Gastroesophageal sphincter (tissue), 4 donors: ENCODE measurements around the gene PDX1. TPM values are rescaled to one million over a fixed set of nuclear protein-coding genes. Genes with fewer than 3 reads are reported as not detected.

Source experiments
- ATAC-seq: fragments of 150-250 bp; one replicate; pipeline ENCODE4 v1.9.1; 2016; ENCODE audit warnings: mild to moderate bottlenecking, moderate library complexity
- H3K27ac ChIP-seq, 4 donors: fragments of 200-600 bp; sonication (generic) in 3 of 4; 1 replicate in 3 of 4; 2 replicates in 1 of 4; pipeline ENCODE4 v1.5.1; 2016 to 2019
- H3K27me3 ChIP-seq: fragments of 200-600 bp; sonication (generic); one replicate; pipeline ENCODE4 v1.5.1; 2019
- H3K36me3 ChIP-seq, 2 donors: fragments of 200-600 bp; sonication (generic); one replicate each; pipeline ENCODE4 v1.5.1; 2019; ENCODE audit warnings: control low read depth in 1 of 2
- H3K4me1 ChIP-seq, 3 donors: fragments of 200-600 bp; sonication (generic); 1 replicate in 2 of 3; 2 replicates in 1 of 3; pipeline ENCODE4 v1.5.1; 2016 to 2019; ENCODE audit warnings: control low read depth in 2 of 3
- H3K4me3 ChIP-seq, 2 donors: fragments of 200-600 bp; sonication (generic); one replicate each; pipeline ENCODE4 v1.5.1; 2019; ENCODE audit warnings: mild to moderate bottlenecking in 1 of 2, moderate library complexity in 1 of 2
- H3K9me3 ChIP-seq, 3 donors: fragments of 200-600 bp; sonication (generic); one replicate each; pipeline ENCODE4 v1.5.1; 2017 to 2019; ENCODE audit warnings: control low read depth in 2 of 3
- CTCF ChIP-seq, 4 experiments: fragments of 200-600 bp in 2 of 4; fragments of 450-650 bp in 2 of 4; sonication (generic) in 1 of 4; IDR thresholded peaks; one replicate each; pipeline ENCODE4 v1.5.1; 2017 to 2019; ENCODE audit warnings: antibody characterized with exemption in 4 of 4, mild to moderate bottlenecking in 2 of 4, moderate library complexity in 2 of 4
- EP300 ChIP-seq: sonication (generic); formaldehyde crosslinking; IDR thresholded peaks from one replicate; pipeline ENCODE4 v1.6.1; 2017; ENCODE audit warnings: antibody characterized with exemption, mild to moderate bottlenecking
- POLR2A ChIP-seq, 2 donors: fragments of 450-650 bp; IDR thresholded peaks; one replicate each; pipeline ENCODE4 v1.6.1; 2017; ENCODE audit warnings: antibody characterized with exemption in 2 of 2, mild to moderate bottlenecking in 2 of 2, moderate library complexity in 1 of 2
- POLR2AphosphoS5 ChIP-seq: sonication (generic); formaldehyde crosslinking; IDR thresholded peaks from one replicate; pipeline ENCODE4 v1.6.1; 2017; ENCODE audit warnings: antibody characterized with exemption
- WGBS, 2 donors: methylation state at CpG; one replicate each; pipeline ENCODE4 v1.1.5; 2018; ENCODE audit warnings: low coverage in 1 of 2; 5-methylcytosine and 5-hydroxymethylcytosine counted together
- total RNA-seq, 4 donors: library from RNA; depleted of rRNA; stranded (reverse); fragments of >200 nt; gene quantifications; one replicate each; pipeline ENCODE4 v1.1.0, GENCODE V29; 2016

PDX1 gene
- total RNA-seq, 4 donors from 2014 or later: not detected

GRCh38 chr13:27918918-27919658 lies 712 bp upstream of the PDX1 start:
- Histone ChIP-seq H3K4me3 (no peak overlapping the region), H3K27me3 (peaks cover 100% of the 10 kb centered on the region), H3K27ac (no peak overlapping the region)

GRCh38 chr13:27919659-27919933 lies 204 bp upstream of the PDX1 start:
- no peak overlapping the region for H3K27ac ChIP-seq
- no peaks in the 10 kb centered on the region for H3K9me3 ChIP-seq
- WGBS, 2 donors: 7 to 12% methylated on average over 5 to 6 of the region's 11 CpGs
- no peak for TF ChIP-seq POLR2AphosphoS5
- TF ChIP-seq CTCF (IDR thresholded peaks at IDR 0.05): no peak
- TF ChIP-seq EP300: no peak
- ATAC-seq: no peak
- H3K27me3 ChIP-seq: peaks cover 100% of the 10 kb centered on the region
- peaks cover 0 to 68% (median 26%) of the 10 kb centered on the region in 3 donors for H3K4me1 ChIP-seq
- peak overlapping the region in 1 of 2 donors; percentile 41 for H3K4me3 ChIP-seq
- H3K36me3 ChIP-seq: no peaks in the 10 kb centered on the region

More at GRCh38 chr13:27918918-27919658, 712 bp upstream of the PDX1 start:
- H3K9me3 ChIP-seq: no peaks in the 10 kb centered on the region
- no peak for ATAC-seq
- H3K36me3 ChIP-seq: no peaks in the 10 kb centered on the region
- peaks cover 0 to 63% (median 26%) of the 10 kb centered on the region in 3 donors for H3K4me1 ChIP-seq
- TF ChIP-seq POLR2AphosphoS5: no peak
- WGBS, 2 donors: 12% methylated on average over 8 to 19 of the region's 23 CpGs

- 2 to 5% methylated on average over 4 to 10 of the region's 40 CpGs for WGBS, 2 donors
- peaks cover 100% of the 10 kb centered on the region for H3K27me3 ChIP-seq
- no peaks in the 10 kb centered on the region for H3K36me3 ChIP-seq
- no peak overlapping the region for H3K27ac ChIP-seq
- TF ChIP-seq EP300 (no peak), POLR2A (IDR thresholded peaks at IDR 0.05) (no peak), POLR2AphosphoS5 (no peak)
- no peaks in the 10 kb centered on the region for H3K9me3 ChIP-seq
- peak overlapping the region; percentile 6 to 41 for H3K4me3 ChIP-seq
- peak; percentile 23 for ATAC-seq
- H3K4me1 ChIP-seq: peaks cover 0 to 69% (median 26%) of the 10 kb centered on the region in 3 donors
Measured at GRCh38 chr13:27920677-27921420, 1.0 kb downstream of the PDX1 start.

GRCh38 chr13:27921421-27921960 lies 1.7 kb downstream of the PDX1 start:
- H3K4me1 ChIP-seq: peaks cover 0 to 71% (median 26%) of the 10 kb centered on the region in 3 donors
- H3K36me3 ChIP-seq: no peaks in the 10 kb centered on the region
- peaks cover 100% of the 10 kb centered on the region for H3K27me3 ChIP-seq
- TF ChIP-seq POLR2AphosphoS5: no peak
- no peak for TF ChIP-seq CTCF (IDR thresholded peaks at IDR 0.05)
- no peak for TF ChIP-seq POLR2A (IDR thresholded peaks at IDR 0.05)
- no peak for TF ChIP-seq EP300
- H3K9me3 ChIP-seq: no peaks in the 10 kb centered on the region
- no peak for ATAC-seq
- WGBS, 2 donors: no CpG with 5 or more reads among the region's 41 CpGs
- H3K4me3 ChIP-seq: peak overlapping the region in 1 of 2 donors; percentile 41
- H3K27ac ChIP-seq: no peak overlapping the region

- TF ChIP-seq CTCF (IDR thresholded peaks at IDR 0.05) (no peak), POLR2AphosphoS5 (no peak), POLR2A (IDR thresholded peaks at IDR 0.05) (no peak), EP300 (no peak)
- Histone ChIP-seq H3K4me1 (peaks cover 0 to 71% (median 24%) of the 10 kb centered on the region in 3 donors), H3K27me3 (peaks cover 100% of the 10 kb centered on the region), H3K9me3 (no peaks in the 10 kb centered on the region), H3K4me3 (no peak overlapping the region), H3K27ac (no peak overlapping the region), H3K36me3 (no peaks in the 10 kb centered on the region)
- ATAC-seq: no peak
- WGBS, 2 donors: 1 to 6% methylated on average over 3 to 12 of the region's 39 CpGs
Measured at GRCh38 chr13:27921961-27922882, 2.4 kb downstream of the PDX1 start.
